IPS-15b (cell line): ENCODE results near the gene PER2.

Experiments used
- H3K27me3 ChIP-seq: one replicate; pipeline ENCODE4 v1.6.1; 2013; ENCODE audit warnings: low read length; ENCODE audit not compliant: control insufficient read depth, insufficient read depth
- H3K36me3 ChIP-seq: one replicate; pipeline ENCODE4 v1.6.1; 2013; ENCODE audit warnings: low read length; ENCODE audit not compliant: control insufficient read depth, insufficient read depth
- H3K4me1 ChIP-seq: one replicate; pipeline ENCODE4 v1.6.1; 2013; ENCODE audit warnings: mild to moderate bottlenecking, low read length; ENCODE audit not compliant: control insufficient read depth, insufficient read depth
- H3K4me3 ChIP-seq: one replicate; pipeline ENCODE4 v1.5.1; 2013; ENCODE audit warnings: low read depth, low read length
- H3K9ac ChIP-seq: one replicate; pipeline ENCODE4 v1.6.1; 2013; ENCODE audit warnings: low read depth, mild to moderate bottlenecking, low read length
- H3K9me3 ChIP-seq: one replicate; pipeline ENCODE4 v1.6.1; 2013; ENCODE audit warnings: mild to moderate bottlenecking, low read length; ENCODE audit not compliant: control insufficient read depth, insufficient read depth

The PER2 gene

DNA sequence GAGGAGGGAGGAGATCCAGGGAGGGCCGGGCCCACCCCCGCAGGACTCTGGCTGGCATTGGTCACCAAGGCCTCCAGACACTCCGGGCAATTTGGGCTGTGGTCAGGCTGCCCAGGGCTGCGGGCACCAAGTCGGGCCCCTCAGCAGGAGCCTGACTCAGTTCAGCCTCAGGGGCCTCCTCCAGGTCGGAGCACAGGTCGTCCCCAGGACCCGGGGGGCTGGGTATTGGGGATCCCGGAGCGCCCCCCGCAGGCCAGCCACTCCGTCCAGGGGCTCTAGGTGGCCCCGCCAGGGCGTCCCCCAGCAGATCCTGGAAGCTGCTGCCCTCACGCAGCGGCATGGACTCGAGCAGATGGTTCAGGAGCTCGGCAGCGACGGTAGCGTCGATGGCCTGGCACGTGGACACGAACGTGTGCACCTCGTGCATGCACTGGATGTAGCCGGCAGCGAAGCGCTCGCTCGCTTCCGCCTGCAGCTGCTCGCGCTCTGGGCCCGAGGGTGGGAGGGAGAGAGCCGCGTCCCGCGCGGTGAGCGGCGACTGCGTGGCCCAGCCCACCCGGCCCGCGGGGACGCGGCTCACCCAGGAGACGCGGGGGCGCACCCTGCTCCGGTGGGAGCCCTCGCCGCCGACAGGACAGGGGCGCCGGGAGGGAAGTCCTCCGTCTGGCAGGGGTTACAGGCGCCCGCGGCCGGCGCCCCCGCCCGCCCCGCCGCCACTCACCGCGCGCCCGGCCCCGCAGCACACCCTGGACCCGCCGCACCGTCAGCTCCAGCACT is 49.5 kb downstream of the PER2 start:
- no peaks in the 10 kb centered on the region for H3K4me1 ChIP-seq
- H3K4me3 ChIP-seq: peak overlapping the region; percentile 46
- H3K9ac ChIP-seq: no peak overlapping the region
- H3K9me3 ChIP-seq: no peaks in the 10 kb centered on the region
- H3K27me3 ChIP-seq: peaks cover 60% of the 10 kb centered on the region
- H3K36me3 ChIP-seq: no peaks in the 10 kb centered on the region

- Histone ChIP-seq H3K9me3 (no peaks in the 10 kb centered on the region), H3K27me3 (peaks cover 60% of the 10 kb centered on the region), H3K4me1 (no peaks in the 10 kb centered on the region), H3K9ac (no peak overlapping the region), H3K36me3 (no peaks in the 10 kb centered on the region), H3K4me3 (no peak overlapping the region)
These were observed 50.1 kb downstream of the PER2 start for GRCh38 chr2:238238311-238238765.

GRCh38 chr2:238237431-238238135 is 50.8 kb downstream of the PER2 start:
- no peaks in the 10 kb centered on the region for H3K36me3 ChIP-seq
- H3K4me3 ChIP-seq: no peak overlapping the region
- H3K9me3 ChIP-seq: no peaks in the 10 kb centered on the region
- no peak overlapping the region for H3K9ac ChIP-seq
- H3K4me1 ChIP-seq: no peaks in the 10 kb centered on the region
- peaks cover 58% of the 10 kb centered on the region for H3K27me3 ChIP-seq

DNA sequence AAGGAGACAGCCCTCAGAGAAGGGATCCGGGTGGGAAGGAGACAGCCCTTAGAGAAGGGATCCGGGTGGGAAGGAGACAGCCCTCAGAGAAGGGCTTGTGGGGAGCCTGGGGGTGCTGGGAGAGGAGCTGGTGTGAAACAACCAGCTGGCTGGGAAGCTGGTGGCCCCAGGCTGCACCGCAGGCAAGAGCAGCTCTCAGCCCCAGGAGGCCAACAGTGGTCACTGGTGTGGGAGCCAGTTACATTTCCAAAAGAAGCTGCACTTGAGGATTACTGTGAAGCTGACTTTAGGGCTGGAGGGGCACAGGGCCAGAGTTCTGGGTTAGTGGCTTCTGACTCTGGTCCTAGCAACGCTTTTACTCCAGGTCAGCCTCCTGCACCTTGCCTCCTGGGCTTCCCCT is 51.8 kb downstream of the PER2 start:
- no peaks in the 10 kb centered on the region for H3K36me3 ChIP-seq

DNA sequence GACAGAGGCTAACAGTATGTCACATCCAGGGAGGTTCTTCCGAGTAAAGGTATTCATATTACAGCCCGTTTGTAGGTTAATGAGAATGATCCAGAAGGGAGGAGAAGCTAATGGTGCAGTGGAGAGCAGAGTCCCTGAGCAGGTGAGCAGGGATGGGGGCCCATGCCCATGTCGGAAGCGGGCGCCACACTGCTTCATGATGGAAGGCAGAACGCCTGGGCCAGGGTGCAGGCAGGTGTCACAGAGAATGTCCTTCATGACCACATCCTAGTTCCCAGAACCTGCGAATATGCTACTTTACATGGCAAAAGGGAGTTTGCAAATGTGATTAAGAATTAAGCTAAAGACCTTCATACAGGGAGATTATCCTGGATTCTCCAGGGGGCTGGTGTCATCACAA is 52.6 kb downstream of the PER2 start:
- Histone ChIP-seq H3K9me3 (no peaks in the 10 kb centered on the region), H3K27me3 (peaks cover 46% of the 10 kb centered on the region), H3K36me3 (no peaks in the 10 kb centered on the region), H3K9ac (no peak overlapping the region), H3K4me3 (no peak overlapping the region), H3K4me1 (no peaks in the 10 kb centered on the region)

More for the DNA sequence above, 51.8 kb downstream of the PER2 start:
- Histone ChIP-seq H3K4me3 (no peak overlapping the region), H3K27me3 (peaks cover 48% of the 10 kb centered on the region), H3K9ac (no peak overlapping the region), H3K9me3 (no peaks in the 10 kb centered on the region), H3K4me1 (no peaks in the 10 kb centered on the region)

- peaks cover 52% of the 10 kb centered on the region for H3K27me3 ChIP-seq
- no peaks in the 10 kb centered on the region for H3K36me3 ChIP-seq
- no peak overlapping the region for H3K9ac ChIP-seq
- H3K4me1 ChIP-seq: no peaks in the 10 kb centered on the region
- no peaks in the 10 kb centered on the region for H3K9me3 ChIP-seq
- H3K4me3 ChIP-seq: no peak overlapping the region
These were observed 53.1 kb downstream of the PER2 start for GRCh38 chr2:238235331-238235732.

- Histone ChIP-seq H3K4me1 (no peaks in the 10 kb centered on the region), H3K9me3 (no peaks in the 10 kb centered on the region), H3K36me3 (no peaks in the 10 kb centered on the region), H3K4me3 (no peak overlapping the region), H3K27me3 (peaks cover 59% of the 10 kb centered on the region), H3K9ac (no peak overlapping the region)
These were observed 54.8 kb downstream of the PER2 start for GRCh38 chr2:238233625-238234024.

DNA sequence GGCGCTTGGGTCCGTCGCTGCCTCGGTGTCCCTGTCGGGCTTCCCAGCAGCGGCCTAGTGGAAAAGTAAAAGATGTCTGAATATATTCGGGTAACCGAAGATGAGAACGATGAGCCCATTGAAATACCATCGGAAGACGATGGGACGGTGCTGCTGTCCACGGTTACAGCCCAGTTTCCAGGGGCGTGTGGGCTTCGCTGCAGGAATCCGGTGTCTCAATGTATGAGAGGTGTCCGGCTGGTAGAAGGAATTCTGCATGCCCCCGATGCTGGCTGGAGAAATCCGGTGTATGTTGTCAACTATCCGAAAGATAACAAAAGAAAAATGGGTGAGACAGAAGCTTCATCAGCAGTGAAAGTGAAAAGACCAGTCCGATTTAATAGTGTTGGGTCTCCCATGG is 56.6 kb downstream of the PER2 start:
- Histone ChIP-seq H3K4me3 (peak overlapping the region; percentile 75), H3K4me1 (no peaks in the 10 kb centered on the region), H3K36me3 (no peaks in the 10 kb centered on the region), H3K9me3 (no peaks in the 10 kb centered on the region), H3K27me3 (peaks cover 44% of the 10 kb centered on the region), H3K9ac (no peak overlapping the region)

GRCh38 chr2:238231251-238231793 is 57.1 kb downstream of the PER2 start:
- H3K36me3 ChIP-seq: peaks cover under 1% of the 10 kb centered on the region
- no peaks in the 10 kb centered on the region for H3K4me1 ChIP-seq
- H3K9me3 ChIP-seq: no peaks in the 10 kb centered on the region
- H3K9ac ChIP-seq: no peak overlapping the region
- H3K4me3 ChIP-seq: peak overlapping the region; percentile 75
- H3K27me3 ChIP-seq: peaks cover 39% of the 10 kb centered on the region

GRCh38 chr2:238230699-238231098 is 57.7 kb downstream of the PER2 start:
- H3K4me3 ChIP-seq: peak overlapping the region; percentile 75
- no peak overlapping the region for H3K9ac ChIP-seq
- H3K36me3 ChIP-seq: peaks cover 5% of the 10 kb centered on the region
- no peaks in the 10 kb centered on the region for H3K4me1 ChIP-seq
- H3K27me3 ChIP-seq: peaks cover 33% of the 10 kb centered on the region
- H3K9me3 ChIP-seq: no peaks in the 10 kb centered on the region

GRCh38 chr2:238228700-238229099 is 59.7 kb downstream of the PER2 start:
- no peak overlapping the region for H3K4me3 ChIP-seq
- peaks cover 25% of the 10 kb centered on the region for H3K27me3 ChIP-seq
- H3K9ac ChIP-seq: no peak overlapping the region
- peaks cover 5% of the 10 kb centered on the region for H3K36me3 ChIP-seq
- H3K4me1 ChIP-seq: no peaks in the 10 kb centered on the region
- no peaks in the 10 kb centered on the region for H3K9me3 ChIP-seq
